Iris pigment epithelial cell (primary cell): Measurements from ENCODE around the gene SEC61B.
"Not testable (repeated sequence)": the region's sequence is repeated elsewhere in the genome, so short reads cannot be mapped to it uniquely, and the experiment has no call there.

Experiments used
- DNase-seq: peaks from one replicate; pipeline ENCODE4 v3.0.0-alpha.2; 2011; ENCODE audit warnings: low read depth

Gene SEC61B

GRCh38 chr9:99192786-99193465, 29.2 kb upstream of the SEC61B start:
- peak; percentile 11 for DNase-seq

GRCh38 chr9:99193466-99193821, 28.6 kb upstream of the SEC61B start:
- DNase-seq: no peak

- not testable (repeated sequence) for DNase-seq
Measured at GRCh38 chr9:99196484-99196883, 25.6 kb upstream of the SEC61B start.

GRCh38 chr9:99197124-99197630, 24.9 kb upstream of the SEC61B start:
- no peak for DNase-seq

- DNase-seq: no peak
Measured at GRCh38 chr9:99197987-99198386, 24.1 kb upstream of the SEC61B start.

GRCh38 chr9:99199938-99200539, 22.0 kb upstream of the SEC61B start:
- no peak for DNase-seq

GRCh38 chr9:99201603-99202002, 20.5 kb upstream of the SEC61B start:
- no peak for DNase-seq

- DNase-seq: no peak
Measured at GRCh38 chr9:99210572-99210971, 11.5 kb upstream of the SEC61B start.

- no peak for DNase-seq
Measured at GRCh38 chr9:99211746-99212145, 10.3 kb upstream of the SEC61B start.

GRCh38 chr9:99213197-99213596, 8.9 kb upstream of the SEC61B start:
- DNase-seq: no peak

- no peak for DNase-seq
Measured at GRCh38 chr9:99216073-99216472, 6.0 kb upstream of the SEC61B start.

GRCh38 chr9:99220011-99220410, 2.1 kb upstream of the SEC61B start:
- no peak for DNase-seq

GRCh38 chr9:99221266-99221620, 839 bp upstream of the SEC61B start:
- no peak for DNase-seq

GRCh38 chr9:99222416-99223270, 561 bp downstream of the SEC61B start:
- DNase-seq: peak; percentile 20

- no peak for DNase-seq
Measured at GRCh38 chr9:99224445-99224844, 2.4 kb downstream of the SEC61B start.

- no peak for DNase-seq
Measured at GRCh38 chr9:99226054-99226453, 4.0 kb downstream of the SEC61B start.

GRCh38 chr9:99230206-99230605, 8.1 kb downstream of the SEC61B start:
- DNase-seq: no peak

GRCh38 chr9:99231711-99232110, 9.6 kb downstream of the SEC61B start:
- no peak for DNase-seq

- DNase-seq: no peak
Measured at GRCh38 chr9:99234618-99235017, 12.5 kb downstream of the SEC61B start.

GRCh38 chr9:99235069-99235468, 13.0 kb downstream of the SEC61B start:
- DNase-seq: no peak

- DNase-seq: no peak
Measured at GRCh38 chr9:99235926-99236634, 14.0 kb downstream of the SEC61B start.

- no peak for DNase-seq
Measured at GRCh38 chr9:99237356-99237755, 15.3 kb downstream of the SEC61B start.
